ENCODE data around the gene TRIM41. TPM values are rescaled to one million over a fixed set of nuclear protein-coding genes. Genes with fewer than 3 reads are reported as not detected.
A peak's percentile ranks its signal among the peaks of the same experiment; 100 is the strongest.

TRIM41 gene
- polyA plus RNA-seq, 1 donor (not counting 4 experiments of a cell fraction or from before 2014, with no cell fraction given): 13.4 TPM

DNA sequence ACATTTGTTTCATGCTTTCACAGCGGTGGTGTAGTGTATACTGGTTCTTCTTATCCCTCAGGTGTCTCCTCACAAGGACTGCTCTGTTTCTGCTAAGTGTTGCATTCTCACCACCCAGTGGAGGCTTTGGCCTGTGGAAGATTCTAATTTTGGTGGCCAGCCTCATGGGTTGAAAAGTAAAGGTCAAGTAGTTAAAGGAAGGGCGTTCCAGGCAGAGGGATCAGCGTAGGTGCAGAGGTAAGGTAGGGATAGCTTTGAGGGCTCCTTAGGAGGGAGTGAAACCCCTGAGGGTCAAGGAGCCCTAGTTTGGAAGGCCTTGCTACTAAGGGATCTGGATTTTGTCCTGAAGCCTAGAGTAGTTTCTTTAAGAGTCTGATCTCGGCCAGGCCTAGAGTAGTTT lies 25.2 kb downstream of the TRIM41 start:
- no peak for DNase-seq (ENCODE audit: low read depth, low spot score)
- Histone ChIP-seq H3K9me3 (ENCODE audit: control insufficient read depth, low read depth, low read length) (no peaks in the 10 kb centered on the region), H3K36me3 (ENCODE audit: control insufficient read depth in 2 of 2, extremely low read depth in 1 of 2, insufficient read depth in 2 of 2, low read length in 2 of 2) (peaks cover 2 to 21% of the 10 kb centered on the region in 2 experiments), H4K20me1 (ENCODE audit: control insufficient read depth, extremely low read depth, insufficient read depth, low read length) (peaks cover 1% of the 10 kb centered on the region), H2AFZ (ENCODE audit: control insufficient read depth, low read length) (no peak overlapping the region), H3K4me3 (ENCODE audit: control insufficient read depth in 2 of 3, extremely low read depth in 1 of 3, insufficient read depth in 2 of 3, low read depth in 1 of 3, low read length in 3 of 3) (peak overlapping the region; percentile 62 to 93 (median 89)), H3K4me2 (ENCODE audit: control insufficient read depth, extremely low read depth, insufficient read depth, low read depth, low read length) (peak overlapping the region; percentile 86), H3K4me1 (ENCODE audit: control insufficient read depth, extremely low read depth, insufficient read depth, low read length) (peaks cover 34% of the 10 kb centered on the region), H3K79me2 (ENCODE audit: control insufficient read depth, insufficient read depth, low read length) (peaks cover 73% of the 10 kb centered on the region), H3K9me1 (ENCODE audit: control insufficient read depth, extremely low read depth, insufficient read depth, low read length) (no peaks in the 10 kb centered on the region), H3K9ac (ENCODE audit: control insufficient read depth, extremely low read depth, insufficient read depth, low read length) (peak overlapping the region; percentile 59), H3K27me3 (ENCODE audit: control insufficient read depth, extremely low read depth, insufficient read depth, low read length) (no peaks in the 10 kb centered on the region), H3K27ac (ENCODE audit: control insufficient read depth, insufficient read depth, low read length) (no peak overlapping the region)
- no peak for TF ChIP-seq EZH2 (IDR thresholded peaks at IDR 0.05; ENCODE audit: low read length)
- no peak for FAIRE-seq
- dilution Hi-C loops (cut with MboI; ENCODE audit: extremely low pct_ligation_motif_present, low sequenced_read_pairs): no loop called here

- Histone ChIP-seq H3K36me3 (ENCODE audit: control insufficient read depth in 2 of 2, extremely low read depth in 1 of 2, insufficient read depth in 2 of 2, low read length in 2 of 2) (peaks cover 11 to 27% of the 10 kb centered on the region in 2 experiments), H3K27me3 (ENCODE audit: control insufficient read depth, extremely low read depth, insufficient read depth, low read length) (no peaks in the 10 kb centered on the region), H3K9ac (ENCODE audit: control insufficient read depth, extremely low read depth, insufficient read depth, low read length) (no peak overlapping the region), H3K27ac (ENCODE audit: control insufficient read depth, insufficient read depth, low read length) (no peak overlapping the region), H4K20me1 (ENCODE audit: control insufficient read depth, extremely low read depth, insufficient read depth, low read length) (peaks cover 5% of the 10 kb centered on the region), H3K4me2 (ENCODE audit: control insufficient read depth, extremely low read depth, insufficient read depth, low read depth, low read length) (no peak overlapping the region), H2AFZ (ENCODE audit: control insufficient read depth, low read length) (no peak overlapping the region), H3K4me1 (ENCODE audit: control insufficient read depth, extremely low read depth, insufficient read depth, low read length) (peaks cover 28% of the 10 kb centered on the region), H3K79me2 (ENCODE audit: control insufficient read depth, insufficient read depth, low read length) (peaks cover 94% of the 10 kb centered on the region), H3K9me1 (ENCODE audit: control insufficient read depth, extremely low read depth, insufficient read depth, low read length) (peaks cover 3% of the 10 kb centered on the region), H3K4me3 (ENCODE audit: control insufficient read depth in 2 of 3, extremely low read depth in 1 of 3, insufficient read depth in 2 of 3, low read depth in 1 of 3, low read length in 3 of 3) (no peak overlapping the region), H3K9me3 (ENCODE audit: control insufficient read depth, low read depth, low read length) (no peaks in the 10 kb centered on the region)
- TF ChIP-seq, protein P1, sequence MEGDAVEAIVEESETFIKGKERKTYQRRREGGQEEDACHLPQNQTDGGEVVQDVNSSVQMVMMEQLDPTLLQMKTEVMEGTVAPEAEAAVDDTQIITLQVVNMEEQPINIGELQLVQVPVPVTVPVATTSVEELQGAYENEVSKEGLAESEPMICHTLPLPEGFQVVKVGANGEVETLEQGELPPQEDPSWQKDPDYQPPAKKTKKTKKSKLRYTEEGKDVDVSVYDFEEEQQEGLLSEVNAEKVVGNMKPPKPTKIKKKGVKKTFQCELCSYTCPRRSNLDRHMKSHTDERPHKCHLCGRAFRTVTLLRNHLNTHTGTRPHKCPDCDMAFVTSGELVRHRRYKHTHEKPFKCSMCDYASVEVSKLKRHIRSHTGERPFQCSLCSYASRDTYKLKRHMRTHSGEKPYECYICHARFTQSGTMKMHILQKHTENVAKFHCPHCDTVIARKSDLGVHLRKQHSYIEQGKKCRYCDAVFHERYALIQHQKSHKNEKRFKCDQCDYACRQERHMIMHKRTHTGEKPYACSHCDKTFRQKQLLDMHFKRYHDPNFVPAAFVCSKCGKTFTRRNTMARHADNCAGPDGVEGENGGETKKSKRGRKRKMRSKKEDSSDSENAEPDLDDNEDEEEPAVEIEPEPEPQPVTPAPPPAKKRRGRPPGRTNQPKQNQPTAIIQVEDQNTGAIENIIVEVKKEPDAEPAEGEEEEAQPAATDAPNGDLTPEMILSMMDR (optimal IDR thresholded peaks at IDR 0.05 in 1 of 3, IDR thresholded peaks at IDR 0.05 in 1 of 3, conservative IDR thresholded peaks at IDR 0.05 in 1 of 3; ENCODE audit: extremely low read depth in 1 of 3, insufficient read depth in 2 of 3, low read length in 3 of 3): no peak
- TF ChIP-seq EZH2 (IDR thresholded peaks at IDR 0.05; ENCODE audit: low read length): no peak
- dilution Hi-C loops (cut with MboI; ENCODE audit: extremely low pct_ligation_motif_present, low sequenced_read_pairs): no loop called here
- FAIRE-seq: no peak
- no peak for DNase-seq (ENCODE audit: low read depth, low spot score)
Measured at GRCh38 chr5:181255276-181255675, 32.2 kb downstream of the TRIM41 start.

Measured in keratinocyte (primary cell).